Rectal smooth muscle tissue (tissue), 1 donor: ENCODE data around the gene RPL36AL.

Source experiments
- H3K27ac ChIP-seq: one replicate; pipeline ENCODE4 v1.7.0; 2013; ENCODE audit warnings: low read depth, low read length, inconsistent platforms
- H3K27me3 ChIP-seq: one replicate; pipeline ENCODE4 v1.7.0; 2013; ENCODE audit warnings: low read length; ENCODE audit not compliant: control insufficient read depth, insufficient read depth
- H3K36me3 ChIP-seq: one replicate; pipeline ENCODE4 v1.7.0; 2013; ENCODE audit warnings: low read length; ENCODE audit not compliant: control insufficient read depth, insufficient read depth
- H3K4me1 ChIP-seq: one replicate; pipeline ENCODE4 v1.7.0; 2013; ENCODE audit warnings: low read length; ENCODE audit not compliant: control insufficient read depth, insufficient read depth
- H3K4me3 ChIP-seq: one replicate; pipeline ENCODE4 v1.7.0; 2013; ENCODE audit warnings: low read length
- H3K9ac ChIP-seq: one replicate; pipeline ENCODE4 v1.7.0; 2013; ENCODE audit warnings: low read length

RPL36AL gene

DNA sequence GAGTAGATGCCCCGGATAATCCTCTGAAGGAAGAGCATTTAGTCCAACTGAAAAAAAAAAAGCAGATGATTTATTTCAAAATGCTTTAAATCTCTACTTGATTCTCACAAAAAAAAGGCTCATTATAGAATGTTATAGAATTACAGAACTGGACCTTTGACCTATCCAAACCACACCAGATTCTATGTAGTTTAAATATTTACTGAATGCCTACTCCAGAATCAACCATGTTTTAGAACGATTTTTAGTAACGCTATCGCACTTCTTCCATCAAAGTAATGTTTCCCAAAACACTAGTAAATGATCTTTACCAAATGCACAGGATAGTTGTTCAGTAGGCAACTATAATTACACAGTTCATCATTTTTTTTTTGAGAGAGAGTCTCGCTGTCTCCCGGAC, 36.8 kb downstream of the RPL36AL start:
- no peak overlapping the region for H3K27ac ChIP-seq
- H3K4me1 ChIP-seq: no peaks in the 10 kb centered on the region
- H3K4me3 ChIP-seq: peak overlapping the region; percentile 12
- H3K36me3 ChIP-seq: peaks cover 13% of the 10 kb centered on the region
- no peaks in the 10 kb centered on the region for H3K27me3 ChIP-seq
- H3K9ac ChIP-seq: no peak overlapping the region

DNA sequence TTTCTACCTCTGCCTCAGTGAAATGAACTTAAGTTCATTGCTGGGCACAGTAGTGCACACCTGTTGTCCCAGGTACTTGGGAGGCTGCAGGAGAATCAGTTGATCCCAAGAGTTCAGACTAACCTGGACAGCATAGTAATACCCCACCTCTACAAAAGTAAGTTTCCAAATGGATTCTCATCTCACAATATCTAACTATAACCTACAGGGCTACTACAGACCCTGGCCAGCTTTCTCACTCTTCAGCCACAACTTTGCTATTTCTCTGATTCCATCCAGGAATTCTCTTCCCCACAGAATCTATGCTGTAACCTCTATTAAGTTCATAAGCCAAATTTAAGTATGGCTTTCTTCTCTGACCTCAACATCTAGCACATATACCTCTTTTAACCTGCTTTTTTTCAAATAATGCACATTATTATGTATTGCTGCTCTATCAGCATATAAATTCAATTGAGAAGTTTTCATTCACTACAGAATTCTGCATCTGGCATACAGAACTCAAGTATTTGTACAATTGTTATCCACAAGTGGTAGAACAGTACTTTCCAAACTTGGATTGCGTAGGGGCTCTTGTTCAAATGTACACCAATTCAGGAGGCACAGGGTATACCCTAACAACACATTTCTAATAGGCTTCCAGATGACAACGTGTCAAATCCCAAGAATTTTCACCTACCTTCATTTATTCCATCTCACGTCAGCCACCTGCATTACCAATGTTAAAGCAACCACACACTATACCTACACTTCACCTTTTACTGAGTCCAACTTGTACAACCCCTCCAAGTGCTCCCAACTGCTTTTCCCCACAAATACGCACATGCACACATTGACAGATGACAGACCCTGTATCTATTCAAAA, 38.1 kb downstream of the RPL36AL start:
- no peaks in the 10 kb centered on the region for H3K27me3 ChIP-seq
- H3K4me1 ChIP-seq: no peaks in the 10 kb centered on the region
- no peak overlapping the region for H3K27ac ChIP-seq
- no peak overlapping the region for H3K9ac ChIP-seq
- H3K36me3 ChIP-seq: peaks cover 15% of the 10 kb centered on the region
- H3K4me3 ChIP-seq: no peak overlapping the region

DNA sequence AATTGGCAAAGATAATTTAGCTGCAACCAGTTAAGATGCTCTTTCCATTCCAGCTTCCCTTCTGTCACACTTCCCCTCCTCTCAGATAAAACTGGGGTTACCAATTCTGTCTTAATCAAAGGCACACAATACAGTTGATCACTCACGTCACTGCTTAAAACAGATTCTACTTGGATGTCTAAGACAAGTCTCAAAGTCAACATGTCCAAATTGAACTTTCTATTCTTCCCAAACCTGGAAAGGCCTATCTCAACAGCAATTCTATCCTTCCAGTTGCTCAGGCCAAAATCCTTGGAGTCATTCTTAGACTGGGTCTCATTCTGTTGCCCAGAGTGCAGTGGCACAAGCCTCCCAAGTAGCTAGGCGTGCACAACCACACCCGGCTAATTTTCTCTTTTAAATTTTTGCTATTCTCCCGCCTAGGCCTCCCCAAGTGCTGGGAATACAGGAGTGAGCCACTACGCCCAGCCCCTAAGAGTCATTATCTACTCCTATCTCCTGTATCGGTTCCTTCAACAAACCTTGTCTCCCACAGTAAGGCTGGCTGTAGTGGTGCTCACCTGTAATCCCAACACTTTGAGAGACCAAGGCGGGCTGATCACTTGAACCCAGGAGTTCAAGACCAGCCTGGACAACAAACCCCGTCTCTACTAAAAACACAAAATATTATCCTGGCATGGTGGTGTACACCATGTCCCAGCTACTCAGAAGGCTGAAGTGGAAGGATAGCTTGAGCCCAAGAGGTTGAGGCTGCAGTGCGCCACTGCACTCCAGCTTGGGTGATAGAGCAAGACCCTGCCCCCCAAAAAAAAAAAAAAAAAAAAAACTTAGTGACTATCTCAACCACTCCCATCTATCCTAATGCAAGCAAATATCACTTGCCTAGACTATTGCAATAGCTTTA, 39.0 kb downstream of the RPL36AL start:
- Histone ChIP-seq H3K4me3 (no peak overlapping the region), H3K9ac (no peak overlapping the region), H3K4me1 (no peaks in the 10 kb centered on the region), H3K27me3 (no peaks in the 10 kb centered on the region), H3K27ac (no peak overlapping the region), H3K36me3 (peaks cover 17% of the 10 kb centered on the region)

DNA sequence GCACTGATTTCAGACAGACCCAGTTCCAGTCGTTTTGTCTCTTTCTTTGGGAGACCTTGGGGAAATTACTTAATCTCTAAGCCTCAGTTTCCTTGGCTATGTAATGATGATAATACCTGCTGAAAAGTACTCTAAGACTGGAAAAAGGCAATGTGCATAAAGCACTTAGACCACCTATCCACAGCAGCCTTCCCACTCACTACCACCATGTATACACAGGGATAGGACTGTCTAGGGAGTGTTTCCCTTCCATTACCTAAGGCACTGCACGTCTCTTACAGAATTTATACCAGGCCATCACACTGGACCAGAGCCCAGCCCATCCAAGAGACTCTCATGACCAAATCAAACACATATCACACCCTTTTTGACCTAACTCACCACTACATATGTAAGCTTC, 40.6 kb downstream of the RPL36AL start:
- Histone ChIP-seq H3K27ac (no peak overlapping the region), H3K36me3 (peaks cover 17% of the 10 kb centered on the region), H3K27me3 (no peaks in the 10 kb centered on the region), H3K4me1 (no peaks in the 10 kb centered on the region), H3K9ac (no peak overlapping the region), H3K4me3 (no peak overlapping the region)

DNA sequence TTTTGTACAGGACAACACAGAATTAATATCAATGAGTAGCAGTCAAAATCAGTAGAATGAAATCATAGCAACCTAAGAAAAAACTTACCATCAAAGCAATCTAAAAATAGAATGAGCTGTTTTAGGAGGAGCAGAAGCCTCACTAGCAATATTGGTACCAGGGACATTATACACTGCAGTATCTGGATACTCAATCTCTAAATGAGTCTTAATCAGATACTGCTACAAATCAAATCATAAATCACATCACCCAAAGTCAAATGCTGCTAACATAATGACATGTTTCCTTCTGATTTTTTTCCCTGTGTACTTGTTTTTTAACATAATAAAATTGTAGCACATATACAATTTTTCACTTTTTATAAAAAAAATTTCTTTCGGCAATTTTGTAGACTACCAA, 42.3 kb downstream of the RPL36AL start:
- Histone ChIP-seq H3K9ac (no peak overlapping the region), H3K27me3 (no peaks in the 10 kb centered on the region), H3K4me1 (no peaks in the 10 kb centered on the region), H3K27ac (no peak overlapping the region), H3K4me3 (no peak overlapping the region), H3K36me3 (peaks cover 10% of the 10 kb centered on the region)

DNA sequence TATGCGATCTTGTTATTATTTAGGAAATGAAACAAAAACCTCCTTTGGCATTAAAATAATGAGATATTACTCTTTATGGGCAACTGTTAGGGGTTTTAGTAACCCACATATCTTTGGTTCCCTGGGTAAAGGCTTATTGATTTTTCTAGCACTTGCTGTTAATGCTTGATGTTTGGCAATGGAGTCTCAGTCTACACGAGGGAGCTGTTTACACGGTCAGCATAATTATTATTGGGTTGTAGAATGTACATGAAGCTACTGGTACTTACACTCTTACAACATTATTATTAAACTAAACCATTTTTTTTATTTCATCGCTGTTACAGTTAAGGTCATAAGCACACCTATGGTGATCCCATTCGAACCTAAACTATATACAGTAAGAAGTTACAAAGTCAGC, 46.4 kb downstream of the RPL36AL start:
- Histone ChIP-seq H3K4me3 (no peak overlapping the region), H3K9ac (no peak overlapping the region), H3K36me3 (peaks cover 5% of the 10 kb centered on the region), H3K27me3 (no peaks in the 10 kb centered on the region), H3K27ac (no peak overlapping the region), H3K4me1 (no peaks in the 10 kb centered on the region)

DNA sequence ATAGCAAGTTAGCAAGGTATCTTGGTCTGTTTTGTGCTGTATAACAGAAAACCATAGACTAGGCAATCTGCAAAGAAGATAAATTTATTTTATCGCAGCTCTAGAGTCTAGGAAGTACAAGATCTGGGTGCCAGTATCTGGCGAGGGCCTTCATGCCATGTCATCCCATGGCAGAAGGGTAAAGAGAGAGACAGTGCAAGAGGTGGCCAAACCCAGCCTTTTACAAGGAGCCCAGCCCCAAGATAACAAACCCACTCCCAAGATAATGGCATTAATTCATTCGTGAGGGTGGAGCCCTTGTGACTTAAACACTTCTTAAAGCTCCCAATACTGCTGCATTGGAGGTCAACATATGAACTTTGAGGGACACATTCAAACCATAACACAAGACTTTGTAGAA, 51.1 kb downstream of the RPL36AL start:
- Histone ChIP-seq H3K9ac (no peak overlapping the region), H3K27ac (no peak overlapping the region), H3K36me3 (no peaks in the 10 kb centered on the region), H3K4me1 (no peaks in the 10 kb centered on the region), H3K4me3 (no peak overlapping the region), H3K27me3 (no peaks in the 10 kb centered on the region)
